C4-2B (cell line): Measurements from ENCODE around the gene MSRB3.

ENCODE experiments used
- ZFX ChIP-seq: fragments of 450-650 bp; IDR thresholded peaks from 2 replicates; pipeline ENCODE4 v1.6.1; 2017
- TF ChIP-seq, protein P1 (sequence below): fragments of 450-650 bp; conservative IDR thresholded peaks from 2 replicates; pipeline ENCODE4 v1.5.1; 2017; ENCODE audit warnings: mild to moderate bottlenecking

GRCh38 chr12:65464930-65465329, 186.4 kb downstream of the MSRB3 start:
- TF ChIP-seq, protein P1, sequence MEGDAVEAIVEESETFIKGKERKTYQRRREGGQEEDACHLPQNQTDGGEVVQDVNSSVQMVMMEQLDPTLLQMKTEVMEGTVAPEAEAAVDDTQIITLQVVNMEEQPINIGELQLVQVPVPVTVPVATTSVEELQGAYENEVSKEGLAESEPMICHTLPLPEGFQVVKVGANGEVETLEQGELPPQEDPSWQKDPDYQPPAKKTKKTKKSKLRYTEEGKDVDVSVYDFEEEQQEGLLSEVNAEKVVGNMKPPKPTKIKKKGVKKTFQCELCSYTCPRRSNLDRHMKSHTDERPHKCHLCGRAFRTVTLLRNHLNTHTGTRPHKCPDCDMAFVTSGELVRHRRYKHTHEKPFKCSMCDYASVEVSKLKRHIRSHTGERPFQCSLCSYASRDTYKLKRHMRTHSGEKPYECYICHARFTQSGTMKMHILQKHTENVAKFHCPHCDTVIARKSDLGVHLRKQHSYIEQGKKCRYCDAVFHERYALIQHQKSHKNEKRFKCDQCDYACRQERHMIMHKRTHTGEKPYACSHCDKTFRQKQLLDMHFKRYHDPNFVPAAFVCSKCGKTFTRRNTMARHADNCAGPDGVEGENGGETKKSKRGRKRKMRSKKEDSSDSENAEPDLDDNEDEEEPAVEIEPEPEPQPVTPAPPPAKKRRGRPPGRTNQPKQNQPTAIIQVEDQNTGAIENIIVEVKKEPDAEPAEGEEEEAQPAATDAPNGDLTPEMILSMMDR: no peak
- no peak for TF ChIP-seq ZFX
